HG03060 (cell line): ENCODE measurements around the gene ZNF22.

Experiments
- ATAC-seq: cut with Tn5 transposase; IDR thresholded peaks from one replicate; pipeline ENCODE4 v1.9.1; 2021; ENCODE audit warnings: low read depth, moderate number of reproducible peaks; ENCODE audit not compliant: unreplicated experiment

Gene ZNF22

GRCh38 chr10:44975431-44976331 is 25.0 kb upstream of the ZNF22 start:
- ATAC-seq: no peak

GRCh38 chr10:44976352-44977198 is 24.1 kb upstream of the ZNF22 start:
- no peak for ATAC-seq

GRCh38 chr10:44977287-44978212 is 23.2 kb upstream of the ZNF22 start:
- no peak for ATAC-seq

GRCh38 chr10:44978213-44978569 is 22.5 kb upstream of the ZNF22 start:
- no peak for ATAC-seq

GRCh38 chr10:44978570-44979280 is 22.0 kb upstream of the ZNF22 start, which contains the start of gene DEPP1:
Gene DEPP1 (minus strand): TSS chr10:44978809. CDS start chr10:44978030, 779 bp downstream.
- no peak for ATAC-seq

- ATAC-seq: no peak
Measured at GRCh38 chr10:44979281-44980191, 21.2 kb upstream of the ZNF22 start.

GRCh38 chr10:44980309-44981171 is 20.2 kb upstream of the ZNF22 start:
- ATAC-seq: no peak

- no peak for ATAC-seq
Measured at GRCh38 chr10:44981172-44982113, 19.3 kb upstream of the ZNF22 start.

GRCh38 chr10:44982114-44982460 is 18.6 kb upstream of the ZNF22 start:
- ATAC-seq: no peak

GRCh38 chr10:44982496-44982895 is 18.2 kb upstream of the ZNF22 start:
- ATAC-seq: no peak

- no peak for ATAC-seq
Measured at GRCh38 chr10:44983066-44983894, 17.4 kb upstream of the ZNF22 start.

- ATAC-seq: no peak
Measured at GRCh38 chr10:44983895-44984278, 16.8 kb upstream of the ZNF22 start.

GRCh38 chr10:44984671-44985101 is 16.0 kb upstream of the ZNF22 start:
- ATAC-seq: no peak

- no peak for ATAC-seq
Measured at GRCh38 chr10:44985175-44985681, 15.5 kb upstream of the ZNF22 start.

- no peak for ATAC-seq
Measured at GRCh38 chr10:44986179-44986578, 14.5 kb upstream of the ZNF22 start.

- ATAC-seq: no peak
Measured at GRCh38 chr10:44986670-44987069, 14.1 kb upstream of the ZNF22 start.
